Natural killer cell (primary cell): ENCODE measurements around the gene HMGN2. TPM values are rescaled to one million over a fixed set of nuclear protein-coding genes. Genes with fewer than 3 reads are reported as not detected.

Source experiments
- ATAC-seq, 3 donors: fragments of 150-1000 bp in 2 of 3; fragments of 200-7000 bp in 1 of 3; cut with Tn5 transposase; 1 replicate in 1 of 3; 2 replicates in 2 of 3; pipeline ENCODE4 v1.10.0; 2021; ENCODE audit warnings: mild to moderate bottlenecking in 2 of 3, moderate library complexity in 2 of 3
- DNase-seq, 2 donors: peaks; one replicate each; pipeline versions ENCODE4 v3.0.0 to v3.0.0-alpha.2; 2013 to 2021; ENCODE audit warnings: mixed read lengths in 1 of 2
- H3K27ac ChIP-seq: one replicate; pipeline ENCODE4 v1.5.1; 2013; ENCODE audit warnings: mild to moderate bottlenecking, low read length
- H3K27me3 ChIP-seq: one replicate; pipeline ENCODE4 v1.6.1; 2013; ENCODE audit warnings: low read length; ENCODE audit not compliant: control insufficient read depth, insufficient read depth
- H3K36me3 ChIP-seq: one replicate; pipeline ENCODE4 v1.6.1; 2013; ENCODE audit warnings: low read length; ENCODE audit not compliant: control insufficient read depth, insufficient read depth
- H3K4me1 ChIP-seq: one replicate; pipeline ENCODE4 v1.6.1; 2013; ENCODE audit warnings: low read length; ENCODE audit not compliant: control insufficient read depth, insufficient read depth
- H3K4me3 ChIP-seq: one replicate; pipeline ENCODE4 v1.5.1; 2013; ENCODE audit warnings: low read length
- H3K9me3 ChIP-seq: one replicate; pipeline ENCODE4 v1.6.1; 2013; ENCODE audit warnings: low read length; ENCODE audit not compliant: control insufficient read depth, insufficient read depth
- H3K27ac Mint-ChIP-seq, 2 donors: one replicate each; pipeline ENCODE4 v1.8.0; 2022; ENCODE audit warnings: mild to moderate bottlenecking in 2 of 2, mixed read lengths in 2 of 2, moderate library complexity in 1 of 2
- H3K27me3 Mint-ChIP-seq, 2 donors: one replicate each; pipeline ENCODE4 v1.8.0; 2022; ENCODE audit warnings: low read depth in 2 of 2, mixed read lengths in 2 of 2
- H3K36me3 Mint-ChIP-seq: one replicate; pipeline ENCODE4 v1.8.0; 2022; ENCODE audit warnings: mixed read lengths
- H3K4me1 Mint-ChIP-seq, 2 donors: one replicate each; pipeline ENCODE4 v1.8.0; 2022; ENCODE audit warnings: mixed read lengths in 2 of 2
- H3K4me3 Mint-ChIP-seq: one replicate; pipeline ENCODE4 v1.8.0; 2022; ENCODE audit warnings: mild to moderate bottlenecking, moderate library complexity, mixed read lengths
- H3K9me3 Mint-ChIP-seq, 2 donors: one replicate each; pipeline ENCODE4 v1.8.0; 2022; ENCODE audit warnings: mixed read lengths in 2 of 2
- CTCF ChIP-seq: fragments of 200-600 bp; IDR thresholded peaks from one replicate; pipeline ENCODE4 v1.8.0; 2022; ENCODE audit warnings: antibody characterized with exemption
- WGBS: methylation state at CpG from one replicate; pipeline ENCODE4 v1.1.7; 2013; ENCODE audit warnings: missing lambda C conversion rate; ENCODE audit not compliant: insufficient coverage; 5-methylcytosine and 5-hydroxymethylcytosine counted together
- intact Hi-C: fragments of 100-400 bp; cut with micrococcal nuclease; formaldehyde crosslinking; loops from one replicate; pipeline ENCODE4 v1.14.2; 2022
- total RNA-seq, 4 donors: library from RNA; stranded (reverse); fragments of 120-200 nt in 1 of 4; gene quantifications; one replicate each; pipeline versions ENCODE4 v1.2.3 to v1.2.4, GENCODE V29; 2013 to 2022

HMGN2 gene
- total RNA-seq, 3 donors from 2014 or later (not counting 1 experiment from before 2014, with no cell fraction given), result 315 to 364 (median 326) TPM

GRCh38 chr1:26493267-26493666 lies 21.0 kb downstream of the HMGN2 start:
- Mint-ChIP-seq H3K4me1 (no peaks in the 10 kb centered on the region), H3K36me3 (no peaks in the 10 kb centered on the region), H3K9me3 (no peaks in the 10 kb centered on the region), H3K4me3 (no peak overlapping the region), H3K27ac (no peak overlapping the region), H3K27me3 (no peaks in the 10 kb centered on the region)
- no peak for DNase-seq
- no peak for TF ChIP-seq CTCF
- 85% methylated on average over 2 of the region's 3 CpGs for WGBS
- Histone ChIP-seq H3K4me1 (no peaks in the 10 kb centered on the region), H3K4me3 (no peak overlapping the region), H3K36me3 (no peaks in the 10 kb centered on the region), H3K27me3 (no peaks in the 10 kb centered on the region), H3K27ac (no peak overlapping the region), H3K9me3 (no peaks in the 10 kb centered on the region)
- intact Hi-C loops, result no loop called here
- no peak for ATAC-seq

DNA sequence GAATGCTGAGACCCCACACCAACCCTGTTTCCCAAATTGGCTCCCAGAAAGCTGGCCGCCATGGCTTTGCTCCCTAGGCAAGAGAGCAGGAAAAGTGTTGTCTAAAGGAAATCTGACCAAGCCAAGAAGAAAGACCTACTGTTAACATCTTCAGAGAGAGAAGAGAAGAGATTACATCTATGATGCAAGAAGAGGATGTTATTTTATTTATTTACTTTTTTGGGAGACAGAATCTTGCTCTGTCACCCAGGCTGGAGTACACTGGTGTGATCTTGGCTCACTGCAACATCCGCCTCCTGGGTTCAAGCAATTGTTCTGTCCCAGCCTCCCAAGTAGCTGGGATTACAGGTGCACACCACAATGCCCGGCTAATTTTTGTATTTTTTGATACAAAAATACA lies 21.7 kb downstream of the HMGN2 start:
- Mint-ChIP-seq H3K9me3 (no peaks in the 10 kb centered on the region), H3K36me3 (no peaks in the 10 kb centered on the region), H3K4me1 (no peaks in the 10 kb centered on the region), H3K4me3 (no peak overlapping the region), H3K27me3 (no peaks in the 10 kb centered on the region), H3K27ac (no peak overlapping the region)
- no peaks in the 10 kb centered on the region for H3K36me3 ChIP-seq
- no peak for TF ChIP-seq CTCF
- no peaks in the 10 kb centered on the region for H3K4me1 ChIP-seq
- ATAC-seq (no peak), DNase-seq (no peak)
- H3K27me3 ChIP-seq, result no peaks in the 10 kb centered on the region
- no peak overlapping the region for H3K27ac ChIP-seq
- 92% methylated on average over 3 of the region's 3 CpGs for WGBS
- intact Hi-C loops, result no loop called here
- H3K4me3 ChIP-seq, result no peak overlapping the region
- no peaks in the 10 kb centered on the region for H3K9me3 ChIP-seq

DNA sequence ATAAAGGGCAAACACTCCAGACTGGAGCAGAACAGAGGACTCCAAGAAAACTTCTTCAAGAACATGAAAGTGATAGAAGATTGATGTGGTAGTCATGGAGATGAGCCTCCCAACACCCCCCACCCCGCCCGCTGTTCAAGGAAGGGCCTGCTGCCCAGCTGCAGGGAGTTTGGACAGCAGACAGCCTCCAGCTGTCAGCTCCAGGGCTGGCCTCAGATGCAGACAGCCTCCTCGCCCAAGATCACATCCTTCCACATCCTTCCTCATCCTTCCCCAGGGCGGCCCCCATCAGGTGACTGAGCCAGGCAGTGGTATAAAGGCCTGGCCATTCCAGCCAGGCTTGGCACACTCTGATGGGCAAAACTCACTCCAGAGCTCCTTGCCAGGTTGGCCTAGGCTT lies 24.6 kb downstream of the HMGN2 start:
- no peak for TF ChIP-seq CTCF
- 63% methylated on average over 4 of the region's 4 CpGs for WGBS
- Histone ChIP-seq H3K36me3 (no peaks in the 10 kb centered on the region), H3K9me3 (no peaks in the 10 kb centered on the region), H3K4me3 (no peak overlapping the region), H3K27ac (no peak overlapping the region), H3K4me1 (peaks cover 15% of the 10 kb centered on the region), H3K27me3 (no peaks in the 10 kb centered on the region)
- Mint-ChIP-seq H3K27me3 (no peaks in the 10 kb centered on the region), H3K4me3 (no peak overlapping the region), H3K27ac (no peak overlapping the region), H3K9me3 (no peaks in the 10 kb centered on the region), H3K36me3 (no peaks in the 10 kb centered on the region), H3K4me1 (peaks cover 0 to 6% of the 10 kb centered on the region in 2 donors)
- no peak for DNase-seq
- ATAC-seq, result no peak
- intact Hi-C loops, result no loop called here

GRCh38 chr1:26498894-26499293 lies 26.7 kb downstream of the HMGN2 start:
- Mint-ChIP-seq H3K4me3 (peak overlapping the region; percentile 2), H3K27ac (no peak overlapping the region), H3K9me3 (no peaks in the 10 kb centered on the region), H3K36me3 (no peaks in the 10 kb centered on the region), H3K27me3 (no peaks in the 10 kb centered on the region), H3K4me1 (peaks cover 0 to 16% of the 10 kb centered on the region in 2 donors)
- H3K4me1 ChIP-seq, result peaks cover 15% of the 10 kb centered on the region
- TF ChIP-seq CTCF, result no peak
- no peaks in the 10 kb centered on the region for H3K9me3 ChIP-seq
- 83% methylated on average over 7 of the region's 7 CpGs for WGBS
- H3K36me3 ChIP-seq, result no peaks in the 10 kb centered on the region
- intact Hi-C loops, result no loop called here
- ATAC-seq, result no peak
- H3K27ac ChIP-seq, result no peak overlapping the region
- no peak for DNase-seq
- no peak overlapping the region for H3K4me3 ChIP-seq
- no peaks in the 10 kb centered on the region for H3K27me3 ChIP-seq
